GM12874 (cell line): ENCODE data around the gene CELSR2.
A peak's percentile ranks its signal among the peaks of the same experiment; 100 is the strongest.

Experiments
- CTCF ChIP-seq: IDR thresholded peaks from 2 replicates; pipeline ENCODE4 v1.5.1; 2011; ENCODE audit warnings: low read depth, mild to moderate bottlenecking, control low read depth, low read length, moderate library complexity; ENCODE audit not compliant: insufficient read depth

The CELSR2 gene

GRCh38 chr1:109282952-109283747 is 33.8 kb downstream of the CELSR2 start, which contains the start of gene PSRC1:
Gene PSRC1 (minus strand): TSS chr1:109283145.
- peak; percentile 48; the same call in 1 of the 2 replicates for TF ChIP-seq CTCF

GRCh38 chr1:109283748-109284600 is 34.6 kb downstream of the CELSR2 start:
- no peak for TF ChIP-seq CTCF

GRCh38 chr1:109290137-109290536 is 40.8 kb downstream of the CELSR2 start:
- no peak for TF ChIP-seq CTCF

- TF ChIP-seq CTCF, result no peak
Measured at GRCh38 chr1:109290998-109291397, 41.7 kb downstream of the CELSR2 start.

GRCh38 chr1:109292364-109292763 is 43.0 kb downstream of the CELSR2 start:
- no peak for TF ChIP-seq CTCF

GRCh38 chr1:109293026-109293425 is 43.7 kb downstream of the CELSR2 start:
- TF ChIP-seq CTCF, result no peak

- TF ChIP-seq CTCF, result no peak
Measured at GRCh38 chr1:109294481-109294880, 45.1 kb downstream of the CELSR2 start.
